GM13976 (cell line): Measurements from ENCODE around the gene HOXB1.

Source experiments
- DNase-seq: peaks from one replicate; pipeline ENCODE4 v3.0.0; 2012; ENCODE audit warnings: low spot score
- in situ Hi-C: fragments of 300-500 bp; cut with MboI; formaldehyde crosslinking; loops from one replicate; pipeline ENCODE4 v1.12.0; 2022; ENCODE audit warnings: low sequenced_read_pairs, mixed read lengths, inconsistent platforms; ENCODE audit not compliant: unreplicated experiment
- TF ChIP-seq, protein P1 (sequence below): IDR thresholded peaks from 2 replicates; pipeline ENCODE4 v1.5.1; 2012; ENCODE audit warnings: borderline replicate concordance, mild to moderate bottlenecking; ENCODE audit not compliant: insufficient read depth; ENCODE audit errors: extremely low read depth, missing control alignments, control extremely low read depth

HOXB1 gene

DNA sequence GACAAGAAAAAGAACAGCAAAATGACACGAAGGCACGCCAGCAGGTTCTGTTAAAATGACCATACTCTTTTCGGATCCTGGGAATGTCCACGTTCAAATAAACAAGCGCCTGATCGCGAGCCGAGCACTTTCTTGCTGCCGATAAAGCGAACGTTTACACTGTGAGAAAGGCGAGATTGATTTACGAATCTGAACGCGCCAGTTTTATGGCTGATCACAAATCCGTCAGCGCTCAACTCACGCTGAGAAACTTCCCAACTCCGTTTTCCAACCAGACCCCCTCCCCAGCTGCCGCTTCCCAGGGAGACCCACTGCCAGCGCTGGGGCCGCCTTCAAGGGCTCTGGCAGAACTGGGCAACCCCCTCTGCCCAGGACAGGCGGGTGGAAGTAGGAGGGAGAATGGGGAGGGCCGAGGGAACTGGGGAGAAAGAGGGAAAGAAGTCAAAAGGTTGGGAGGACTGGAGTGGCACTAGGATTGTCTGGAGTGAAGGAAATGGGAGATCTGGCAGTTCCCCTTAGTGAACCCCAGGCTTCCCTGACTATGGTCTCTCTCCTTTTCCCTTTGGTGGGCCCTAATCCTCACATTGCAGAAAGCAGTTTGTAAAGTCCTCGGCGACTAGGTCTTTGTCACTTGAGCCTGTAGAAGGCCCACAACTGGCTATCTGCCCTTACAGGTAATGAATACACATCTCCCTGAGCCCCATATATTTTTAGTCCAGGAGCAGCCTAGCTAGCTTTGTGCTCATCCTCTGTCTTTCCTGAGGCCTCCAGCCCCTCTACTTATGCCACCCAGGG is 40.4 kb upstream of the HOXB1 start:
- in situ Hi-C loops = no loop called here
- no peak for DNase-seq
- TF ChIP-seq, protein P1, sequence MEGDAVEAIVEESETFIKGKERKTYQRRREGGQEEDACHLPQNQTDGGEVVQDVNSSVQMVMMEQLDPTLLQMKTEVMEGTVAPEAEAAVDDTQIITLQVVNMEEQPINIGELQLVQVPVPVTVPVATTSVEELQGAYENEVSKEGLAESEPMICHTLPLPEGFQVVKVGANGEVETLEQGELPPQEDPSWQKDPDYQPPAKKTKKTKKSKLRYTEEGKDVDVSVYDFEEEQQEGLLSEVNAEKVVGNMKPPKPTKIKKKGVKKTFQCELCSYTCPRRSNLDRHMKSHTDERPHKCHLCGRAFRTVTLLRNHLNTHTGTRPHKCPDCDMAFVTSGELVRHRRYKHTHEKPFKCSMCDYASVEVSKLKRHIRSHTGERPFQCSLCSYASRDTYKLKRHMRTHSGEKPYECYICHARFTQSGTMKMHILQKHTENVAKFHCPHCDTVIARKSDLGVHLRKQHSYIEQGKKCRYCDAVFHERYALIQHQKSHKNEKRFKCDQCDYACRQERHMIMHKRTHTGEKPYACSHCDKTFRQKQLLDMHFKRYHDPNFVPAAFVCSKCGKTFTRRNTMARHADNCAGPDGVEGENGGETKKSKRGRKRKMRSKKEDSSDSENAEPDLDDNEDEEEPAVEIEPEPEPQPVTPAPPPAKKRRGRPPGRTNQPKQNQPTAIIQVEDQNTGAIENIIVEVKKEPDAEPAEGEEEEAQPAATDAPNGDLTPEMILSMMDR = no peak

DNA sequence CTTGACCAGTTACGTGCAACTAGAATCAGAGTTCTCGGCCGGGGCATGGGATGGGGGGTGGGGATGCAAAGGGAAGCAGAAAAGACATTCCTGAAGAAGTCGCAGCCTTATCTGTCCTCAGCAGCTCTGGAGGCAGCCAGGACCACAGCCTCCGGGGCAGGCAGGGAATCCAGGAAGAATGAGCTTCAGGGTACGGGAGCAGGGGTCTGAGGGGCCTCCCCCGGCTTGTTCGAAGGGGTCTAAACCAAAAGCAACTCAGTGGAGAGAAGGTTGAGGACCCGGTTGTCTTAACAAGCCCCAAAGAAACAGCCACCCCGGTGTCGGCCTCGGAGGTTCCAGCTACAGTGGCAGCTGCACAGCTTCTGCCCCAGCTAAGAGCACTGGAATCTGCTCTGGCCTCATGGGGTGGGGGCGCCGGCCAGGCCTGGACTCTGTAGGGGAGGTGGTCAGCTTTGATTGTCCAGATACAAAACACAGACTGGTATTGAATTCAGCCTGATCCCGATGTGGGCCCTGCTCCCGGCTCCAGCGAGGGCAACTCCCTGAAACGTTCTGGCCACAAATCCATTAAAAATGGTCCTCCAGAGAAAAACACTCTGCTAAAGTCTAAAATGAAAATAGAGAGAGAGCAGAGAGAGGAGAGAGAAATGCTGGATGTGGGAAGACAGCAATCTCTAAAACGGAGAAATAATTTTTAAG is 39.7 kb upstream of the HOXB1 start:
- TF ChIP-seq, protein P1 = no peak
- no peak for DNase-seq
- in situ Hi-C loops = no loop called here

DNA sequence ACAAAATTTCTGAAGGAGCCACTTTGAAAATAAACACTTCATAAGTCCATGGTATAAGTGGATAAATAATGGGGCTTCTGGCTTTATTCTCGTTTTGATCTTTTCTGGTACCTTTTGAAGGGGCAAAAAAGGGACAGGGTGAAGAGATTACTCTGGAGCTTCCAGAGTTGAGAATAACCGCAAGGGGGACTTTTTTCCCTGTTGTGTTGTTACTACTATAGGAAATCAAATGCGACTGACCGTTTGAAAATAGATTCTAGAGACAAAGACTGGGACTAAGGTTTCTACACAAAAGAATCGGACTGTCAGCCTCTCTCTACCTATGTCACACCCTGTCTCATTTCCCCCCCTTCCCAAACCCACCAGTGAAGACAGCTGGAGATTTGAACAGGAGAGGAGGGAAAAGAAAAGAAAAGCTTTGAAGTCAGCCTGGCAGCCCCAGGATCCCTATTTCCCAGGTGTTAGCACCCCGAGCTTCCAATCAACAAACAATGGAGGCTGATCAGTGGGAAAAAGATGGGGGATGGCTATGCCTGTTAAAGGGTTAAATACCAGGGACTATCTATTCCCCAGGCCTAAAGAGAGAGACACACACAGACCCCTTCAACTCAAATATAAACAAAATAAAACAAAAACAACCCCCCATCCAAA is 39.0 kb upstream of the HOXB1 start:
- DNase-seq = no peak
- TF ChIP-seq, protein P1 = no peak
- in situ Hi-C loops = no loop called here

DNA sequence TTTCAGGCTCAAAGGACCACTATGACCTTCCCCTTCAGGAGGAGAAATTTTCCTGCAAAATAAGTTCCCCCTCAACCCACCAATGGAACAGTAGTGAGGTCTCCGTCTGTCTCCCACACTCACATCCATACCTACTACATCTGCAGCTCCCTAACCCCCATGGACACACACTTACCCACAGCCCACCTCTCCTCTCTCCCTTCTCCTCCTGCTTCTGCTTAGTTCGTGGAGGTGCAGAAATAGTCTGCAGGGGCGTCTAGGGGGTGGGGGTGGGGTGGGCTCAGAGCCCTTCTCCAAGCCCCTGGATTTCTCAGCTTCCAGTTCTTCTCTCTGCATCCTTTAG is 38.4 kb upstream of the HOXB1 start:
- DNase-seq = no peak
- TF ChIP-seq, protein P1 = no peak
- in situ Hi-C loops = no loop called here

- in situ Hi-C loops = no loop called here
- DNase-seq = no peak
- TF ChIP-seq, protein P1 = no peak
These were observed 37.9 kb upstream of the HOXB1 start for GRCh38 chr17:48568499-48569239.
